Sigmoid colon (tissue), 7 donors: ENCODE results near the gene PWP1. TPM values are rescaled to one million over a fixed set of nuclear protein-coding genes. Genes with fewer than 3 reads are reported as not detected.

ENCODE experiments used
- DNase-seq: peaks from one replicate; pipeline ENCODE4 v3.0.0-alpha.2; 2019
- H3K27ac ChIP-seq, 4 donors: fragments of 200-600 bp; sonication (generic); one replicate each; pipeline ENCODE4 v1.5.1; 2016 to 2019; ENCODE audit warnings: mild to moderate bottlenecking in 1 of 4
- H3K27me3 ChIP-seq, 3 donors: fragments of 200-600 bp; sonication (generic); one replicate each; pipeline ENCODE4 v1.5.1; 2019; ENCODE audit warnings: mild to moderate bottlenecking in 1 of 3
- H3K36me3 ChIP-seq, 4 donors: fragments of 200-600 bp; sonication (generic); one replicate each; pipeline ENCODE4 v1.5.1; 2016 to 2019
- H3K4me1 ChIP-seq, 4 donors: fragments of 200-600 bp; sonication (generic); one replicate each; pipeline ENCODE4 v1.5.1; 2017 to 2019
- H3K4me3 ChIP-seq, 4 donors: fragments of 200-600 bp; sonication (generic); one replicate each; pipeline ENCODE4 v1.5.1; 2017 to 2019; ENCODE audit warnings: mild to moderate bottlenecking in 2 of 4, moderate library complexity in 1 of 4
- H3K9me3 ChIP-seq, 4 donors: fragments of 200-600 bp in 3 of 4; sonication (generic) in 3 of 4; one replicate each; pipeline versions ENCODE4 v1.5.1 to v1.6.1; 2013 to 2019
- CTCF ChIP-seq, 4 experiments: fragments of 450-650 bp in 3 of 4; fragments of 200-600 bp in 1 of 4; IDR thresholded peaks; one replicate each; pipeline ENCODE4 v1.5.1; 2016 to 2019; ENCODE audit warnings: antibody characterized with exemption in 4 of 4, mild to moderate bottlenecking in 3 of 4, moderate library complexity in 2 of 4
- EP300 ChIP-seq, 4 donors: sonication (generic); formaldehyde crosslinking; IDR thresholded peaks; one replicate each; pipeline ENCODE4 v1.6.1; 2017; ENCODE audit warnings: antibody characterized with exemption in 4 of 4
- POLR2A ChIP-seq, 2 donors: fragments of 450-650 bp; IDR thresholded peaks; one replicate each; pipeline ENCODE4 v1.6.1; 2016; ENCODE audit warnings: antibody characterized with exemption in 2 of 2, mild to moderate bottlenecking in 2 of 2, moderate library complexity in 2 of 2
- POLR2AphosphoS5 ChIP-seq, 4 donors: sonication (generic); formaldehyde crosslinking; IDR thresholded peaks; one replicate each; pipeline ENCODE4 v1.6.1; 2017; ENCODE audit warnings: antibody characterized with exemption in 4 of 4
- WGBS, 2 donors: extraction: QIAGEN DNeasy Blood & Tissue Kit; methylation state at CpG; one replicate each; pipeline ENCODE4 v1.1.7; 2013; 5-methylcytosine and 5-hydroxymethylcytosine counted together
- intact Hi-C: fragments of 100-400 bp; cut with DNase I; formaldehyde crosslinking; loops from one replicate; pipeline ENCODE4 v1.15.1; 2023
- polyA plus RNA-seq, 3 donors: library from polyadenylated mRNA; stranded (reverse); fragments of 200-250 nt; gene quantifications; one replicate each; pipeline ENCODE4 v1.2.3, GENCODE V29; 2013
- total RNA-seq, 4 donors: library from RNA; depleted of rRNA; stranded (reverse); fragments of >200 nt; gene quantifications; one replicate each; pipeline ENCODE4 v1.1.0, GENCODE V29; 2016
- donor health status: healthy with polysubstance abuse.
- donor health status: Bipolar disorder and iron deficiency.
- donor health status: healthy.

PWP1 gene
- total and polyA plus RNA-seq, 7 donors: 15.3 to 98.3 (median 49.9) TPM

GRCh38 chr12:107646436-107646835 is 39.2 kb upstream of the PWP1 start:
- H3K9me3 ChIP-seq: no peaks in the 10 kb centered on the region
- H3K4me1 ChIP-seq: peaks cover 0 to 8% (median 5%) of the 10 kb centered on the region in 4 donors
- TF ChIP-seq EP300 (IDR thresholded peaks at IDR 0.05) (no peak), POLR2AphosphoS5 (IDR thresholded peaks at IDR 0.05) (no peak), POLR2A (IDR thresholded peaks at IDR 0.05) (no peak), CTCF (IDR thresholded peaks at IDR 0.05) (no peak)
- H3K4me3 ChIP-seq: no peak overlapping the region
- intact Hi-C loops: no loop called here
- H3K27me3 ChIP-seq: no peaks in the 10 kb centered on the region
- WGBS, 2 donors: 84 to 92% methylated on average over 7 of the region's 7 CpGs
- no peaks in the 10 kb centered on the region for H3K36me3 ChIP-seq
- no peak overlapping the region for H3K27ac ChIP-seq
- no peak for DNase-seq

- H3K4me1 ChIP-seq: peaks cover 0 to 8% (median 5%) of the 10 kb centered on the region in 4 donors
- no peaks in the 10 kb centered on the region for H3K27me3 ChIP-seq
- intact Hi-C loops: no loop called here
- H3K4me3 ChIP-seq: no peak overlapping the region
- H3K27ac ChIP-seq: no peak overlapping the region
- no peak for DNase-seq
- 70 to 76% methylated on average over 4 of the region's 4 CpGs for WGBS, 2 donors
- no peak for TF ChIP-seq EP300 (IDR thresholded peaks at IDR 0.05)
- H3K36me3 ChIP-seq: no peaks in the 10 kb centered on the region
- H3K9me3 ChIP-seq: no peaks in the 10 kb centered on the region
Observed at GRCh38 chr12:107649661-107650061, 35.9 kb upstream of the PWP1 start.

- H3K4me1 ChIP-seq: peaks cover 0 to 3% (median 2%) of the 10 kb centered on the region in 4 donors
- no peaks in the 10 kb centered on the region for H3K27me3 ChIP-seq
- no peaks in the 10 kb centered on the region for H3K36me3 ChIP-seq
- no peak overlapping the region for H3K27ac ChIP-seq
- 76 to 80% methylated on average over 10 of the region's 10 CpGs for WGBS, 2 donors
- DNase-seq: no peak
- H3K4me3 ChIP-seq: no peak overlapping the region
- intact Hi-C loops: no loop called here
- no peak for TF ChIP-seq POLR2AphosphoS5 (IDR thresholded peaks at IDR 0.05)
- no peak for TF ChIP-seq EP300 (IDR thresholded peaks at IDR 0.05)
- no peak for TF ChIP-seq CTCF (IDR thresholded peaks at IDR 0.05)
- no peak for TF ChIP-seq POLR2A (IDR thresholded peaks at IDR 0.05)
- H3K9me3 ChIP-seq: no peaks in the 10 kb centered on the region
Observed at GRCh38 chr12:107650977-107651376, 34.6 kb upstream of the PWP1 start.

GRCh38 chr12:107651571-107652449 is 33.8 kb upstream of the PWP1 start:
- intact Hi-C loops: no loop called here
- TF ChIP-seq POLR2AphosphoS5 (IDR thresholded peaks at IDR 0.05) (no peak), POLR2A (IDR thresholded peaks at IDR 0.05) (no peak), CTCF (IDR thresholded peaks at IDR 0.05) (no peak), EP300 (IDR thresholded peaks at IDR 0.05) (no peak)
- Histone ChIP-seq H3K4me3 (no peak overlapping the region), H3K36me3 (no peaks in the 10 kb centered on the region), H3K27ac (no peak overlapping the region), H3K27me3 (no peaks in the 10 kb centered on the region), H3K9me3 (no peaks in the 10 kb centered on the region), H3K4me1 (no peaks in the 10 kb centered on the region)
- DNase-seq: no peak
- 78 to 91% methylated on average over 11 of the region's 11 CpGs for WGBS, 2 donors

- intact Hi-C loops: no loop called here
- no peaks in the 10 kb centered on the region for H3K27me3 ChIP-seq
- no peaks in the 10 kb centered on the region for H3K36me3 ChIP-seq
- WGBS, 2 donors: 82 to 85% methylated on average over 2 of the region's 2 CpGs
- H3K4me1 ChIP-seq: no peaks in the 10 kb centered on the region
- DNase-seq: no peak
- H3K9me3 ChIP-seq: no peaks in the 10 kb centered on the region
- H3K27ac ChIP-seq: no peak overlapping the region
- TF ChIP-seq POLR2AphosphoS5 (IDR thresholded peaks at IDR 0.05) (no peak), POLR2A (IDR thresholded peaks at IDR 0.05) (no peak), CTCF (IDR thresholded peaks at IDR 0.05) (no peak), EP300 (IDR thresholded peaks at IDR 0.05) (no peak)
- H3K4me3 ChIP-seq: no peak overlapping the region
Observed at GRCh38 chr12:107653519-107653918, 32.1 kb upstream of the PWP1 start.
